GM19099 (cell line): ENCODE measurements around the gene ARHGEF10L.

Experiments used
- POLR2A ChIP-seq: IDR thresholded peaks from 3 replicates; pipeline ENCODE4 v1.6.1; 2011; ENCODE audit warnings: low read depth; ENCODE audit not compliant: insufficient read length; ENCODE audit errors: extremely low read depth

The ARHGEF10L gene

DNA sequence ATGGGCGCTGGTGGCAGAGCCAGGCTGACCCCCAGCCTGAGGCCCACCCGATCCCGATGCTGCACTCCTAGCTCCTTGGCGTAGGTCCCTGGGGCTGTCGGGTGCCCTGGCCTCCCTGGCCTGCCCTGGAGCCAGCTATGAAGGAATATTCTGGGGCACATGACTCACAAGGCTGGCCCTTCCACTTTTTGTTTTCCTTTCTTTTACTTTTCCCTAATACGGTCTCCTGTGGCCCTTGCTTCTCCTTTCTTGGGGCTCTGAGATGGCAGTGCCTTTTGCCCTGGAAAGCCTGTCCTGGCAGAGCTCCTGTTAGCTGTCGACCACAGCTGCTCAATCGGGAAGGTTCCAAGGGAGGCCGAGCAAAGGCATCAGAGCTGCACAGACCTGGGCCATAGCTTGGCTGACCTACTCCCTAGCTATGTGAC, 22.1 kb downstream of the ARHGEF10L start:
- TF ChIP-seq POLR2A, result no peak

- TF ChIP-seq POLR2A, result no peak
Measured at GRCh38 chr1:17562375-17562774, 22.9 kb downstream of the ARHGEF10L start.

- no peak for TF ChIP-seq POLR2A
Measured at GRCh38 chr1:17563494-17564281, 24.2 kb downstream of the ARHGEF10L start.

DNA sequence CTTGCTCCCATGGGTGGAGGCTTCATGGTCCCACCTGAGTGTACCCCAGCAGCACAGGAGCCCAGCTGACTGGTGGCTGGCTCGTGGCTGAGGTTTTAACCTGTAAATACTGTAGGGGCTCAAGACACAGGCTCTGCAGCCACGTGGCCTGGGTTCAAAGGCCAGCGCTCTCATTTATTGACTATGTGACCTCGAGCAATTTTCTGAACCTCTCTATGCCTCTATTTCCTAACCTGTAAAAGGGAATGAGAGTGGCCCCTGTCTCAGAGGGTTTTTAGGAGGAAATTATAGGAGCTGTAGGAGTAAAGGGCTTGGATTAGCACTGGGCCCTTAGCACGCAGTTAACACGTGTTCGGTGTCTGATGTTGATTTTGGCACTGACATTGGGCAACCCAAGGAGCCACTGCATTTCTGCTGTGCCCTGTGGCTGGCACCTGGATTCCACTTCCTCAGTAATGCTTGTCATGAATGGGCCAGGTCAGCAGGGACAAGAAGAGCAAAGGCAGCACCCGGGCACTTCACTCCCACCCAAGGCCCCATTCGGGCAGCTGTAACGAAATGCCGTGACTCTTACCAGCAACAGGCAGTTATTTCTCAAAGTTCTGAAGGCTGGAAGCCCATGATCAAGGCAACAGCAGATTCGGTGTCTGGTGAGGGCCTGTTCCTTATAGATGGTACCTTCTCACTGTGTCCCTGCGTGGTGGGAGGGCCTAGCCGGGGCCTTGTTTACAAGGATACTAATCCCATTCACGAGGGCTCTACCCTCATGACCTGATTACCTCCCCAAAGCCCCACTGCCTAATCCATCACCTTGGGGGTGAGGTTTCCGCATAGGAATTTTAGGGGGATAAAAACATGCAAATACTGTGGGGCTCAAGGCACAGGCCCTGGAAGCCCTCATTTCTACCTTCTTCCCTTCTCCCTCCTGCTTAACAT, 25.2 kb downstream of the ARHGEF10L start:
- TF ChIP-seq POLR2A, result no peak

- no peak for TF ChIP-seq POLR2A
Measured at GRCh38 chr1:17565461-17566252, 26.2 kb downstream of the ARHGEF10L start.

DNA sequence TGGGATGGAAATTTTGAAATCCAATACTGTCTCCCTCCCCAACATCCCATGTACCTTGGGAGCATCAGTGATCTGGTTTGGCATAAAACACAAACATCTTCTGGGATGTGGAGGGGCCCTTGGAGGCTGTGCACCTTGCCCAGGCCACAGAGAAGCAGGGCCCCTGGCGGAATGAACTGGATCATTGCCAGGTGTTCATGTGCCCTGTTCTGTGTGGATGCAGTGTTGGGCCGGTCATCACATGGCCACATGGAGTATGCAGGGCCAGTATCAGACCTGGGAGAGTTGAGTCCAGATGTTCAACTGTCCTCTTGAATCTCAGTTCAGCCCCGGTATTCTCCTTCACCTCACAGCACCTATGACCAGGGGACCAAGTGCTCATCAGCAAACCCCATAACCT, 26.9 kb downstream of the ARHGEF10L start:
- no peak for TF ChIP-seq POLR2A

- TF ChIP-seq POLR2A, result no peak
Measured at GRCh38 chr1:17566892-17567291, 27.4 kb downstream of the ARHGEF10L start.

DNA sequence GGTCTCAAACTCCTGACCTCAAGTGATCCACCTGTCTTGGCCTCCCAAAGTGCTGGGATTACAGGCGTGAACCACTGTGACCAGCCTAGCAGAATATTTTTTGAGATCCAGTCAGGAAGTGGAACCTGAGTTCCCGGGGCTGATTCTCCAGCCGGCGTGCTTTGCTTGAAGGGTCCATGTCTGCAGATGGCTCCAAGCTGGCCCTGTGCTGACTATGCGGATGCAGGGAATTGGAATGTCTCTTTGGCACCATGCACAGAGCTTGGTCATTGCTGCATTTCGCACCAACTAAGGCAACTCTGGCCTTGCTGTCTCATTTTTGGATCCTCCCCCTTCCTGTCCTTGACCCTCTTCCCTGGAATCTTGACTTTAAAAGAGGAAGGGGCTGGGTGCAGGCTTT, 28.1 kb downstream of the ARHGEF10L start:
- TF ChIP-seq POLR2A, result no peak

DNA sequence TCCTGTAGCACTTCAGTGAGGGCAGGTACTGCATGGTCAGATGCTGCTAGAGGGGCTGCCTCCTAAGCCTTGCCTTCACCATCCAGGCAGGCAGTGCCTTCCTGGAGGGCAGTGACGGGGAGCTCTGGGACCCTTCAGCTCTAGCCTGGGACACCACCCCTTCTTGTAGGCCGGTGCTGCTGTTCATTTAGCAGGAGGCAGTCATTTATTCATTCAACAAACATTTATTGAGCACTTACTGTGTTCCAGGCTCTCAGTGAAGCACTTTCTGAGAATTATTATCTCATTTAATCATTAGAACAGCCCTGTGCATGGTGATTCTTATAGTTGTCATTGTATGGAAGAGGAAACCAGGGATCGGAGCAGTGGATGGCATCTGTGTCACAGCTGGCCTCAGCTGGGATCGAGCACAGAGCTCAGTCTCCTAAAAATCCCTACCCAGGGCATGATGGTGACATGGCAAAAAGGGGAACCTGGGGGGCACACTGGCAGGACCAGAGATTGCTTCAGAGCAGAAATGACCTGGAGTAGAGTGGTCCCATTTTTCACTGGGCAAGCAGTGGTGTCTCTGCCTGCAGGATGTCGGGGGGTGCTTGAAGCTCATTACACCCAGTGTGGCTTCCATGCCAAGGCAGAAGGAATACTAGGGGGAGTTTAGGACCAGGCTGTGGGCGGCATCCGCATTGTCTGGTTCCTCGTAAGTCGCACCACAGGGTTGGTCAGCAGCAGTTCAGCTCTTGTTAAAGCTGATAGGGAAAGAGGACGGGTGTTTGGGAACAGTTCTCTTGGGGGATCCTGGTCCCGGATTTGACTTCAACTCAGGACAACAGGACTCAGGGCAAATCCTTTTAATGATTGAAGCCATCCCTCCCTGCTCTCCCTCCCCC, 28.8 kb downstream of the ARHGEF10L start:
- no peak for TF ChIP-seq POLR2A

DNA sequence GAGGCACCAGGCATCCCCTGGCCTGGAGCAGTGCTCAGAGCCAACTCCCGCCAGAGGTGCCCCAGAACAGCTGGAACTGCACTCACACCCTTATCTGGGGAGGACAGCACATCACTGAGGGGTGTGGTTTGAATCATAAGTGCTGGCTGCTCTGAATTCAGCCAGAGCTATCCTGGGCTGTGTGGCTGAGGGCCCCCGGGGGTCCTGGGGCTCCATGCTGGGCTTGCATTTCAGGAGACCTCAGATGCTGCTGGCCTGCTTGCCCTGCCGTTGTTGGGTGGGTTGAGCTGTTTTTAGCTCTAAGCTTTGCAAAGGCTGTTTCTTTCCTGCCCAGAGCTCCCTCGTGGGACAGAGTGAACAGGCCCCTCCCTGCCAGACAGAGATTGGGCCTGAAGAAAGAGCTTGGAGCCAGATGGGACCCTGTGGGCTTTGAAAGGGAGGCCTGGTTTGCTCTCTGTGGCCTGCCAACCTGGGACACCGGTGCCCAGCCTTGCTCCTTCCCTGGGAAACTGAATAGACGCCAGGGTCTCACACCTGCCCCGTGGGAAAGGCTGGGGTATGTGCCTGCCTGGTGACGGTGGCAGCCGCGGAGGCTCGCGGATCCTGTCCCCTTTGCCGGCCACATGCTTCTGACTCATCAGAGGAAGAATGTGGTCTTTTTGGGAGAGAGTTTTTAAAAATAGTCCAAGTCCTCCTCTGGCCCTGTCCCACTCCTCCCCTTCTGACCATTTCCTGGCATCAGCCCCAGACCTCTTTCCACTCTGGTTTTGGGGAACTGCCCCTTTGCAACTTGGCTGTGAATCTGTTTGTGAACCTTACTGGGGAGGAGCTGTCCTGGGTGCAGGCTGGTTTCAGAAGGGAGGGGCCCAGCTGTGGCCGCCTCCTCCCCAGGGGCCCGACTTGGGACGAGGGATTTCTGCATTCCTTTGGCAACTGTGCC, 30.0 kb downstream of the ARHGEF10L start:
- no peak for TF ChIP-seq POLR2A

GRCh38 chr1:17570228-17570627, 30.7 kb downstream of the ARHGEF10L start:
- no peak for TF ChIP-seq POLR2A

DNA sequence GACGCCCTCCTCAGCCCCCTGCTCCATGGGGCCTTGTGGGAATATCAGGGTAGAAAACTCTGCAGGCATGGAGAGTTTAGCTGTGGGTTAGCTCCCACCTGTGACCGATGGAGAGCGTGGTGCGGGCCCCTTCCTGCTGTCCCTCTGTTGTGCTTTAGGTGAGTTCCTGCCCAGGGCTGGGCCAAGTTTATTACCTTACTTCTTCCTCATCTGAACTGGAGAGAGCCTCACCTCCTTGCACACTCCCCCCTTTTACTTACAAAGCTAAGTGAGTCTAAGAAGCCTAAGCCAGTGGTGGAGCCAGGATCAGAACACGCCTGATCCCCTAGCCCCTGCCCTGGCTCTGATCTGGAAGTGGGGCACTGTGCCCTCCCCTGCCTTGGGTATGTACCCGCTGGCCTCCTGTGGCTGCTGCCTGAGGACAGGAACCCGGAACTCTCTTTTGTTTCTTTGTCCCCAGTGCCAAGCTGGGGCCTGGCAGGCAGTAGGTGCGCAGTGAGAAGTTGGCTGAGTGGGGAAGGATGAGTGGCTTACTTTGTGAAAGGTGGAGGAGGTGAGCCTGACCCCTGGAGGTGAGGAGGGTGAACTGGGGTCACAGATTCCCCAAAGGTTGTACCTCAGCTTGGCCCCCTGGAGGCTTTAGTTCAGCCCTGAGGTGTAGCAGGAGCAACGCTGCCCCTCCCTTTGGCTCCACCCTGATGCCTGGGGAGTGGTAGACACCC, 32.9 kb downstream of the ARHGEF10L start:
- TF ChIP-seq POLR2A, result no peak
